ENCODE measurements around the gene PCBD2. TPM values are rescaled to one million over a fixed set of nuclear protein-coding genes. Genes with fewer than 3 reads are reported as not detected.

The PCBD2 gene
- total RNA-seq, result 2.9 and 6.6 TPM in 2 replicates

DNA sequence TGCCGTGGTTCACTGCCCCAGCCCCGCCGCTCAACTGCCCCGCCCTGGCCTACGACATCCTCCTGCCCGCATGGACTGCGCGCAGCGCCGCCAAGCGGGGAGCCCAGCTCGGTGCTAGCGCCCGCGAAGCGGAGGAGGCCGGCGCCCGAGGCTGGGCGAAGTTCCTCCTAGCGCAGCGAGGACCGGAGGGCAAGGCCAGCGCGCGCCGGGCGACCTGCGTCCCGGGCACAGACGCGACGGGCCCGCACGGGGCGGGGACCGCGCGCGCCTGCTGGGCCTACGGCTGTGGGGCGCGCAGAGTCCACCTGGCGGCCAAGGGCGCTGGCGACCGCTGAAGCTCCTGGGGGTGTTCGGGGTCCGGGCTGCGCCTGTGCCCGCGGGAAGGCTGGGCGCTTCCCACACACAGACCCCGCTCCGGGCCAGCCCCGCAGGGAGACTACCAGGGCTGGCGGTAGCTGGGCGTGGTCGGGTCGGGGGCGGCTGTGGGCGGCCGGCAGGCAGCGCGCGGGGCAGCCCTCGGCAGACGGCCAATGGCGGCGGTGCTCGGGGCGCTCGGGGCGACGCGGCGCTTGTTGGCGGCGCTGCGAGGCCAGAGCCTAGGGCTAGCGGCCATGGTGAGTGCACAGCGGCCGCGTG lies at the start of gene PCBD2:
Gene PCBD2, plus strand, starts transcription at position 522 of the 636 bp plus-strand sequence. Its CDS starts 9 bp downstream, at position 531.

DNA sequence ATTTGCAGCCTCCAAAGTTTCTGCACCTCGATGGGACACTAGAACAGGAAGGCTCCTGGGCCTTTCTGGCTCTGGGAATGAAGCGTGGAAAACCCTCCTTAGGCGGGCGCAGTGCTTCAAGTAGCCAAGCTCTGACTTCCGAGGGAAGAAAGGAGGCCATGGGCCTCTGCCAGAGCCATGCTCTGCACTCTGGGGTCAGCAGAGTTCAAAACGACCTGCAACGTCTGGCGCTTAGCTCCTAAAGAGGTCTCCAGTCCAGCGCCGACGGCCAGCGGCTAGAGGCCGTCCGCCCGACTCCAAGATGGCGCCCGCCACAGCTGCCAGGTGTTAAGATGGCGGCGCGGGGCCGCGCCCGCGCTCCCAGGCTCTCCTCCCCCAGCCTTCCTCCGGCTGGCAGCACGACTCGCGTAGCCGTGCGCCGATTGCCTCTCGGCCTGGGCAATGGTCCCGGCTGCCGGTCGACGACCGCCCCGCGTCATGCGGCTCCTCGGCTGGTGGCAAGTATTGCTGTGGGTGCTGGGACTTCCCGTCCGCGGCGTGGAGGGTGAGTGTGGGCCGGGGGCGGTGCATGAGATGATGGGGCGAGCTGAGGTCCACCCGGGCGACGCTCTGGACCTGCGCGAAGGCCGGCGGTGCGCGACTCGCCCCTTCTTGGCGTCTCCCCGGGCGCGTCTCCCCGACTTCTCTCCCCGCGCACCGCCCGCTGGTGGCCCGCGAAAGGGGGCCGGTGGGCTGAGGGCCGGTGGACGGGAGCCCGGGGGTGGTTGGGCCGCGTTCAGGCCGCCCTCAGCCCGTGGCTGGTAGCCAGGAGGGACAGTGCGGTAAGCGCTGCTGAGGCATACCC lies 30.7 kb upstream of the PCBD2 start, which contains the start of gene TXNDC15:
Gene TXNDC15, plus strand, starts transcription at position 385 of the 844 bp plus-strand sequence. Its CDS starts 57 bp downstream, at position 442.

DNA sequence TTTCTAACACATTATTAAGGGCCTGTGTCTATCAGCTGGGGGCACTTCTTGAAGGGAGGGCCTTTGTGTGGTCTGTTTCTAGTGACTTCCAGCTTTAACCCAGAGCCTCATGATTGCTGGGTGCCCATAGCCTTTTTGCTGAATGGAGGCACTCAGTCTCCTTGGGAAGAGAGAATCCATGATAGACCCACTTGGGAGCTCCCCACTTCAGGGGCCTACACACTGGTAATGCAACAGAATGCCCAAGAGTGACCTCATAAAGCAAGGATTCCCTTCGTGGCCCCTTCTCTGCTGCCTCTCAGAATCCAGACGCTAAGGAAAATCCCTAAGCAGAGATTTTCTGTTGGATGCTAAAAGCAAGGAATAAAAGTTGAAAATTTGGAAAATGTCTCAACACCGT lies 62.7 kb downstream of the PCBD2 start, which contains the start of gene CATSPER3:
Gene CATSPER3, plus strand, starts transcription at position 301 of the 400 bp plus-strand sequence. Its CDS starts 85 bp downstream, at position 386.

Other genes with a start within 250 kb of the PCBD2 start
- 29.2 and 39.8 TPM in 2 replicates for gene CAMLG, start 166.6 kb upstream of the PCBD2 start, total RNA-seq
- gene DDX46, start 146.4 kb upstream of the PCBD2 start, total RNA-seq, result 14.1 and 20.0 TPM in 2 replicates
- gene C5orf24, start 59.2 kb upstream of the PCBD2 start, total RNA-seq, result 20.8 and 24.3 TPM in 2 replicates
- 112 and 176 TPM in 2 replicates for gene TXNDC15, start 30.8 kb upstream of the PCBD2 start, total RNA-seq
- gene CATSPER3, start 62.8 kb downstream of the PCBD2 start, total RNA-seq, result under 0.01 TPM in 1 of 2 replicates, not detected in the other
- gene PITX1, start 129.1 kb downstream of the PCBD2 start, total RNA-seq, result 0.71 and 6.1 TPM in 2 replicates

All from myometrial cell (primary cell).